AG04449 (cell line): ENCODE measurements around the gene MRPS9.

Source experiments
- CTCF ChIA-PET: fragments of 350-600 bp; formaldehyde crosslinking; extraction: SDS; loops from one replicate; lab custom pipeline; 2021; ENCODE audit warnings: antibody characterized with exemption; lab: Yijun Ruan, JAX
- POLR2A ChIA-PET: fragments of 400-600, 350-600 bp; formaldehyde crosslinking; extraction: SDS; loops from one replicate; lab custom pipeline; 2020; ENCODE audit warnings: antibody characterized with exemption, inconsistent platforms; lab: Yijun Ruan, JAX
- DNase-seq: peaks from one replicate; pipeline ENCODE4 v3.0.0-alpha.2; 2010; ENCODE audit warnings: low read depth, low spot score
- H3K4me3 ChIP-seq: 2 replicates; pipeline ENCODE4 v1.5.1; 2011; ENCODE audit warnings: low read depth, mild to moderate bottlenecking, control low read depth, low read length
- TF ChIP-seq, protein P1 (sequence below): IDR thresholded peaks from one replicate; pipeline ENCODE4 v1.5.1; 2011; ENCODE audit warnings: mild to moderate bottlenecking, moderate library complexity, low read length, control low read depth, inconsistent platforms; ENCODE audit not compliant: insufficient read depth; ENCODE audit errors: missing control alignments

Gene MRPS9

GRCh38 chr2:105038383-105039061 is 653 bp downstream of the MRPS9 start:
- DNase-seq: no peak
- CTCF ChIA-PET: interaction anchor here (1.0 kb wide), 1 partner anchor 198 kb away, joined by 3 read pairs; no protein-coding TSS in a partner anchor

DNA sequence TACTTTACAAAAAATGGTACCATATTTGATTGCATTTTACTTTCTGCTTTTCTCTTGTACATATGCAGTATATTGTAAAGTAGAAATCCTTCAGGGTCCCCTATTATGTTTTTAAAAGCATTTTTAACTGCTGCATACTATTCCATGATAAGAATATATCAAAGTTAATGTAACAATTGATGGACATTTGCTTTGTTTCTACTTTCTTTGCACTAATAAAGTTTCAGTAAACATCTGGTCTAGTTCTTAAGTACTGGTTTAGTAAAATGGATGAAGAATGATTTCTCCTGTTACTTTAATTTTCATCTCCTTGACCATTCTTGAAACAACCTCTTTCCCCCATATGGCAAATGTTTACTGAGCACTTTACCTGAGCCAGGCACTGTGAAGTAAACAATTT is 1.7 kb downstream of the MRPS9 start:
- no peak for DNase-seq
- TF ChIP-seq, protein P1, sequence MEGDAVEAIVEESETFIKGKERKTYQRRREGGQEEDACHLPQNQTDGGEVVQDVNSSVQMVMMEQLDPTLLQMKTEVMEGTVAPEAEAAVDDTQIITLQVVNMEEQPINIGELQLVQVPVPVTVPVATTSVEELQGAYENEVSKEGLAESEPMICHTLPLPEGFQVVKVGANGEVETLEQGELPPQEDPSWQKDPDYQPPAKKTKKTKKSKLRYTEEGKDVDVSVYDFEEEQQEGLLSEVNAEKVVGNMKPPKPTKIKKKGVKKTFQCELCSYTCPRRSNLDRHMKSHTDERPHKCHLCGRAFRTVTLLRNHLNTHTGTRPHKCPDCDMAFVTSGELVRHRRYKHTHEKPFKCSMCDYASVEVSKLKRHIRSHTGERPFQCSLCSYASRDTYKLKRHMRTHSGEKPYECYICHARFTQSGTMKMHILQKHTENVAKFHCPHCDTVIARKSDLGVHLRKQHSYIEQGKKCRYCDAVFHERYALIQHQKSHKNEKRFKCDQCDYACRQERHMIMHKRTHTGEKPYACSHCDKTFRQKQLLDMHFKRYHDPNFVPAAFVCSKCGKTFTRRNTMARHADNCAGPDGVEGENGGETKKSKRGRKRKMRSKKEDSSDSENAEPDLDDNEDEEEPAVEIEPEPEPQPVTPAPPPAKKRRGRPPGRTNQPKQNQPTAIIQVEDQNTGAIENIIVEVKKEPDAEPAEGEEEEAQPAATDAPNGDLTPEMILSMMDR: no peak
- no peak overlapping the region for H3K4me3 ChIP-seq
- POLR2A ChIA-PET: no interaction called here
- CTCF ChIA-PET: no interaction called here

More at GRCh38 chr2:105038383-105039061, 653 bp downstream of the MRPS9 start:
- TF ChIP-seq, protein P1: no peak
- POLR2A ChIA-PET: interaction anchor here (0.5 to 0.7 kb wide), 2 partner anchors 61 to 287 kb away, joined by 3 read pairs; no protein-coding TSS in a partner anchor
- peak overlapping the region; percentile 84 for H3K4me3 ChIP-seq

DNA sequence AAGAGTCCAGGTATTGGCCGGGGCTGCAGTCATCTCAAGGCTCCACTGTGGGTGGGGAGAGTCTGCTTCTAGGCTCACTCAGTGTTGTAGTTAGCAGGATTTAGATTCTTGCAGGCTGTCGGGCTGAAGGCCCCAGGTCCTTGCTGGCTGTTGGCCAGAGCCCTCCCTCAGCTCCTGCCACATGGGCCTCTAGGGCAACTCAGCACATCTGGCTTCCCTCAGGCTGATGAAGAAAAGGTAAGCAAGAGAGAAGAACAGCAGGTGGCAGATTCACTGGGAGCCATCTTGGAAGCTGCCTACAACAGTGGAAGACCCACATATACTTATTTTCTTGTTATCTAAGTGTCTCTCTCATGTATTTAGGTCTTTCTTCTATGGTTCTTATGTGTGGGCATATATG is 4.3 kb downstream of the MRPS9 start:
- no peak for DNase-seq
- TF ChIP-seq, protein P1: no peak
- ChIA-PET POLR2A (no interaction called here), CTCF (no interaction called here)
- H3K4me3 ChIP-seq: no peak overlapping the region

- no peak for DNase-seq
- ChIA-PET CTCF (no interaction called here), POLR2A (no interaction called here)
- H3K4me3 ChIP-seq: no peak overlapping the region
- TF ChIP-seq, protein P1: no peak
Measured at GRCh38 chr2:105052773-105053172, 14.9 kb downstream of the MRPS9 start.

GRCh38 chr2:105055613-105056012 is 17.7 kb downstream of the MRPS9 start:
- TF ChIP-seq, protein P1: no peak
- no peak overlapping the region for H3K4me3 ChIP-seq
- no peak for DNase-seq
- ChIA-PET POLR2A (no interaction called here), CTCF (interaction anchor here (1.5 kb wide), 1 partner anchor 180 kb away, joined by 3 read pairs; no protein-coding TSS in a partner anchor)

DNA sequence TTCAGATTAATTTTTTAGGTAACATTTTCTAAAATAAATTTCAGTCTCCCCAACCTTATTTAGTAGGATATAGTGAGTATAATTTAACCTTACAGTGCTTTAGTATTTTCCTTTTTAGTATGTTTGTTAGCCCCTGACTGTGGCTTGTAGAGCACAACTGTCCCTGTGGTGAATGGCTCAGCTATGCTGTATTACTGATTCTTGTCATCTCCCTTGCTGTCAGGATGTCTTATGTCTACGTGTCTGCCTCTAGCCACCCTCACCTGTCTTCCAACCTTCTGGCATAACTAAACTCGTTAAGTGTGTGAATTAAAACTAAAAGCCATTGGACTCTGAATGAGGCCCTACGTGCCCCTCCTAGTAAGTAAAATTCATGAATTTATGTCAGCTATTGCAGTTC is 18.4 kb downstream of the MRPS9 start:
- H3K4me3 ChIP-seq: no peak overlapping the region
- DNase-seq: no peak
- TF ChIP-seq, protein P1: no peak
- POLR2A ChIA-PET: interaction anchor here (0.7 kb wide), 1 partner anchor 48 kb away, joined by 3 read pairs; no protein-coding TSS in a partner anchor
- CTCF ChIA-PET: interaction anchor here (1.5 kb wide), 1 partner anchor 179 kb away, joined by 3 read pairs; no protein-coding TSS in a partner anchor
